ENCODE data around the gene SIGLEC12.
"Not testable (repeated sequence)": the region's sequence is repeated elsewhere in the genome, so short reads cannot be mapped to it uniquely, and the experiment has no call there.

Gene SIGLEC12

DNA sequence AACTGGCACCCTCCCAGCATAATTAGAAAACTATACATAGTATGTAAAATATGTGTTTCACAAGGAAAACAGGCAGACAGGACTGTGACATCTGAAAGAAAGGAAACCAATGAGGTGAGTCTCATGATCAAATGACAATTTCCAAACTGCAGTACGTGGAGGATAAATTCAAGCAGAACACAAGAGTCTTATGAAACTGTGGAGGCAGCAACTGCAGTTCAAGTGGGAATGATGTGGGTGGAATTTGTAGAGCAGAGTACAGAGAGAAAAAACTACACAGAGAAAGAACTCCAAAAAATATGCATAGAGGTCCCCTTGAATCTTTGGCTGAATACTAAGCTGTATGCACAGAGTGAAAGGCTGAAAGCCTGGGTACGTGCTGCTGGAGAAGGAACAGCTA, 20.2 kb upstream of the SIGLEC12 start:
- no peak for DNase-seq

- DNase-seq = no peak
Measured at GRCh38 chr19:51521357-51521756, 19.8 kb upstream of the SIGLEC12 start.

DNA sequence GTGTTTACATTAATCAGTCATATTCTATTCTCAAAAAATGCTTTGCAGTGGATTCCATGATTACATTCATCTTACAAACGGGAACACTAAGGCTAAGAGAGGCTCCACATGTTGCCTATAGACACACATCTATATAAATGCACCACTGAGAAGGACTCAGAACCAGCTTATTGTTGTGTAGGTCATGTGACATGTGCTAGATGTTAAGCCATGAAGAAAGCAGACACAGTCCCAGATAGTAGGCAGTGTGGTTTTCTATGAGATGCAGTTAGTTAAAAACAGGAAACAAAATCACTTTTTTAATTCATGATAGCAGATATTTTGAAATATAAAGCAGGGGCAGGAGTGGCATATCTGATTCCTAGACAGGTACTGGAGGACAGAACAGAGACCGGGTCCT, 19.1 kb upstream of the SIGLEC12 start:
- DNase-seq = no peak

DNA sequence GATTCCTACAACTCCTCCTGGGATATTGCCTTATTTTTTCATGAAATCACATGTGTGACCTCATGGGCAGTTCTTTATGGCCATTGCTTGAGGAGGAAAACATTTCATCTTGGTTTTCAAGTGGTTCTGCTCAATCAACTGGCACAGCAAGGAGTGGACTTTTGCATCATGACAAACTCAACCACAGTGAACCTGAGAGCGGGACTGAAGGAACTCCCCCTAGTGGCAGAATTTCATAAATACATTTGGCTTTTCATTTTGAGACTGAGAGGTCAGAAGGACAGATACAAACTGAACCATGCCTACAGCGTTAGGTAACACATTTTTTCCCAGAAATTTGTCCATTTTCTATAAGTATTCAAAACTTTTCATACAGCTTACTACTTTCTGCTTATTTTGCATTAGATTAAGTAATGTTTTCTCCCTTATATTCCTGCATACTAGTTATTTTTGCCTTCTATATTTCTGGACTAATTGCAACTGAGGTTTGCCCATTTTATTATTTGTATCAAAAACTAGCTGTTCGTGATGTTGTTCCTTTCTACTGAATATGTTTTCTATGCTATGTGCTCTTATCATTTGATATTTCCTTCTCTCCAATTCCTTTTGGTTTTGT, 13.4 kb upstream of the SIGLEC12 start:
- no peak for DNase-seq

DNA sequence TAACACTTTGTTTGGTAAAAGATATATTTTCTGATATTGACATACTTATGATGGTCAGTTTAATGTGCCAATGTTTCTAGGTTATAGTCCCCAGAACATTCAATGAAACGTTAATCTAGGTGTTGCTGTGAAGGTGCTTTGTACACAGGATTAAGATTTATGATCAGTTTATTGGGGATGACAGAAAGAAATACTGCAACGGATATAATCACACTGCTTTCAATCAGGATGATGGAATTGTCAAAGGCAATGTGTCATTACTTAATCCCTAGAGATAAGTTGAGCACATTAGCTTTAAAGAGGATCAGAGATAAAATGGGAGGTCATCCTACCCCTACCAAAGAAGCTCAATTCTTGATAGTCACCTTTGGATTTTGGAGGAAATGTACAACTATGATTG, 12.4 kb upstream of the SIGLEC12 start:
- DNase-seq = no peak

GRCh38 chr19:51511353-51511752, 9.8 kb upstream of the SIGLEC12 start:
- no peak for DNase-seq

DNA sequence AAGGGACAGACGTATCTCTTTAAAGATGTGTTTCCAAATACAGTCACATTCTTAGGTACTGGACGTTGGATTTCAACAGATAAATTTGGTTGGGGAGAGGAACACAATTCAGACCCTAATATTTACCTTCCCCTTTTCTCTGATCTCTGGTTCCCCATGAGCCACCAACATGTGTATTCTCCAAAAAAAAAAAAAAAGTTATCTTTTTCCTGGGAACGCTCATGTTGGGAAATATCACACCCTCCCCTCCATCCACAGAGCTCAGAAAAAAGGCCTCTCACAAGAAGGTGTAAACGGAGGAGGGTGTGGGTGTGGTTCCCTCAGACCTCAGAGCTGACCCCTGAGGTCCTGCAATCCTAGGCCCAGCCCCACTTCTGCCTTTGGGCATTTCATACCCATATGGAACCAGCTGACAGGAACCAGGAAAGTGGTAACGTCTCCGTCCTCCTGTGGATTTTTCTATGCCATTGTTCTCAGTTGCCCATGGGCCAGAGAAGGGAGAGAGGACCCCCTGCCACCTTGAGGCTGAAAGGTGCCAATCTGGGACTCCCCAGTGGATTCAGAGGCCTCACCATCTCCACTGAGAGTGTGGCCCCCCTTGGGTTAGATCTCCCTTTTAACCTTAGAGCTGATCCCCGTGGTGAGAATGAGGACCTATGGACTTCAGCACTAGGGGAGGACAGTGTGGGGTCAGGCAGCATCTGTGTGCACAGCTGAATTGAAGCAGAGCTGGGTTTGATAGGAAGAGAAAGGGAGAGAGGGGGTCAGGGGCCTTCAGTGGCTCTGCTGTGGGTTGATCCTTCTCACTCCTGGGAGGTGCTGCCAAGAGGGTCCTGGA, 8.4 kb upstream of the SIGLEC12 start:
- DNase-seq = no peak

- no peak for DNase-seq
Measured at GRCh38 chr19:51508059-51508733, 6.6 kb upstream of the SIGLEC12 start.

- no peak for DNase-seq
Measured at GRCh38 chr19:51507640-51508058, 6.0 kb upstream of the SIGLEC12 start.

GRCh38 chr19:51507192-51507591, 5.6 kb upstream of the SIGLEC12 start:
- no peak for DNase-seq

DNA sequence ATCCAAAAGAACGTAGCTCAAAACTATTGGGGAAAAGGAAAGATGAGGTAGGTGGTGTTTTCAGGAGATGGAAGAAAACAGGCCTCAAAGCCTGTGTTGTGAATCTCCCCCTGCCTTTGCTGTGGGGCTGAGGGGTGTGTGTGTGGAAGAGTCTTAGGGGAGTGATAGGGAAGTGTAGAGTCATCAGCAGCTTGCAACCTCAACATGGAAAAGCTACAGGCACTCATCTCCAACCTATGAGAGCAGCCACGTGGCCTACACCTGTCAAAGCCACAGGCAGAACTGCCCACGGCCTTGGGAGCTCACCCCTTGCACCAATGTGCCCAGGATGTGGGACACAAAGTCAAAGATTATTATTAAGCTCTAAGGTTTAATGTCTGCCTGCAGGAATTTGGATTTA, 4.3 kb upstream of the SIGLEC12 start:
- no peak for DNase-seq

DNA sequence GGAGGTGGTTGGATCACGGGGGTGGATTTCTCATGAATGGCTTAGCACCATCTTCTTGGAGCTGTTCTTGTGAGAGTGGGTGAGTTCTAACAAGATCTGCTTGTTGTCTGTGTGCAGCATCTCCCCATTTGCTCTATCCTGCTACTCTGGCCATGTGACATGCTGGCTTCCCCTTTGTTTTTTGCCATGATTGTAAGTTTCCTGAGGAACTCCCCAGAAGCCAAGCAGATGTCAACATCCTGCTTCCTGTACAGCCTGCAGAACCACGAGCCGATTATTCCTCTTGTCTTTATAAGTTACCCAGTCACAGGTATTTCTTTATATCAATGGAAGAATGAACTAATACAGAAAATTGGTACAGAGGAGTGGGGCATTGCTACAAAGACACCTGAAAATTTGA, 2.3 kb upstream of the SIGLEC12 start:
- DNase-seq = no peak

GRCh38 chr19:51503286-51503817, 1.8 kb upstream of the SIGLEC12 start:
- no peak for DNase-seq

GRCh38 chr19:51500931-51501330, 669 bp downstream of the SIGLEC12 start:
- DNase-seq = not testable (repeated sequence)

DNA sequence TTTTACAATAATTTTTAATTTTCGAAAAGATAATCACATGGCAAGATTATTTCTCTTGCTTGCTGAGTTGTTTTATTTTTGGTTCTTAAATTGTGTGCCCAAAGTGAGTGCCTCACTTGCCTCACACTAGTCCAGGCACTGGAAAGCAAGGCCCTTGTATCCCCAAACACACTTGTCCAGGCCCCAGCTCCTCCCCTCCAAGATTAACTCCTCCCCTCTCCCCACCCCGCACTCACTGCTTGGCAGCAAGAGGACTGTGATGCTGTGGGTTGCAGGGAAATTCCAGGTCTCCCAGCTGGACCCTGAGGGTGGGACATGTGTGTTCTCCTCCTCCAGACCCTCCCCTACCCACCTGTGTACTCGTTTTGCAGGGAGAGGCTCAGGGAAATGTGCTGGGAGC, 3.9 kb downstream of the SIGLEC12 start:
- DNase-seq = no peak

DNA sequence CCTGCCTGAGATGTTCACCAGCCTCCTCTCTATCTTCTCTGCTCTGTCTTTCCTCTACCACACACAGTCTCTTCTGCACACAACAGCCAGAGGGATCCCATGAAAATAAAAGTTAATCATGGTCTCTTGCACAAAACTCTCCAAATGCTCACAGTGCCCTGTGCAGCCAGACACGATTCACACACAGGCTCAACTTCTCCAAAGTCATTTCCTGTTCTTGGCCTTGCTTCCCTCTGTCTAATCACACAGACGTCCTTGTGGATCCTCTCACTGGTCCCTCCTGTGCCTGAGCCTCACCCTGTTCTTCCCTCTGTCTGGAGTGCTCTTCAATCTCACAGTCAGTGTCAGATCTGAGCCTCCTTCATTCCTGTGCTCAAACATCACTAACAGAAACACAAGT, 7.8 kb downstream of the SIGLEC12 start:
- no peak for DNase-seq

- no peak for DNase-seq
Measured at GRCh38 chr19:51491586-51491985, 10.0 kb downstream of the SIGLEC12 start.

- DNase-seq = no peak
Measured at GRCh38 chr19:51490676-51491075, 10.9 kb downstream of the SIGLEC12 start.

DNA sequence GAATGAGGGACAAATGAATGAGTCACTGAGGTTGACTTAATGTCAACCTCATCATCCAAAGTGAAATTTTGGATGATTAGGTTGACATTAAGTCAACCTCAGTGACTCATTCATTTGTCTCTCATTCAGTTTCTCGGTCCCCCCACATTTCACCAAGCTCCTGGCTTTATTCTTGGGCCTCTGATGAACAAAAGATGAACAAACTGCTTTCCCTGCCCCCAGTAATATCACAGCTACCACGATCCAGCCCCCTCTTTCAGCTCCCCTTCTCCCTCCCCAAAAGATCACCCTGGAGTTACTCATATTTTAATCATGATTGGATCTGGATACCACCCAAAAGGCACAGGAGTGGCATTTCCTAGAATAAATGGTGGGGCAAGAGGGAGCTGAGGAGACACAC, 12.5 kb downstream of the SIGLEC12 start:
- no peak for DNase-seq

GRCh38 chr19:51488491-51488890, 13.1 kb downstream of the SIGLEC12 start:
- DNase-seq = no peak

GRCh38 chr19:51485960-51486660, 15.5 kb downstream of the SIGLEC12 start:
- DNase-seq = no peak

DNA sequence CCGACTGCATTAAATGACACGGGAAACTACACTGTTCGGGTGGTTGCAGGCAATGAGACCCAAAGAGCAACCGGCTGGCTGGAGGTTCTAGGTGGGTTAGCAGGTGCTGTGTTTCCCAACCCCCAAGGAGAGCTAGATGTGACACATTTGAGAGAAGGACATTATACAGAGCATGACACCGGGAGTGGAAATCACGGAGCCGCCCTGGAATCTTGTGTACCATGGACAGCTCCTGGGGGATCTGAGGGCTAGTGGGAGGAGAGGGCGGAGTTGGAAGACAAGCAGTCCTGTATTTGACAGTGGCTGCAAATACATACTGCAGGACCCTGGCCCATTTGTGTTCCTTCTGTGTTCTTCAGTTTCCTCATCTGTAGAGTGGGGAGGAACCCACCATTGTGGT, 21.0 kb downstream of the SIGLEC12 start:
- peak; percentile 71 for DNase-seq

All from islet precursor cell (in vitro differentiated cells).